GM23338 (cell line): ENCODE results near the gene UBAC2. TPM values are rescaled to one million over a fixed set of nuclear protein-coding genes. Genes with fewer than 3 reads are reported as not detected.

Experiments
- ATAC-seq: fragments of 200-7000 bp; cut with Tn5 transposase; 3 replicates; pipeline ENCODE4 v1.9.1; 2020
- DNase-seq: peaks from one replicate; pipeline ENCODE4 v3.0.0-alpha.2; 2015; ENCODE audit warnings: low spot score
- H2AFZ ChIP-seq: fragments of 200-600 bp; sonication (generic); 2 replicates; pipeline ENCODE4 v1.8.0; 2016; ENCODE audit warnings: antibody characterized with exemption, mild to moderate bottlenecking, moderate library complexity
- H3F3A ChIP-seq: fragments of 200-600 bp; sonication (generic); replicated peaks from 2 replicates; pipeline ENCODE4 v1.8.0; 2017; ENCODE audit warnings: antibody characterized with exemption, mixed run types, low read depth
- H3K27ac ChIP-seq: fragments of 200-600 bp; sonication (generic); 2 replicates; pipeline ENCODE4 v1.6.1; 2016; ENCODE audit warnings: low read depth
- H3K27me3 ChIP-seq: fragments of 200-600 bp; sonication (generic); 2 replicates; pipeline ENCODE4 v1.8.0; 2016; ENCODE audit warnings: mild to moderate bottlenecking, mixed run types, moderate library complexity; ENCODE audit not compliant: insufficient read depth
- H3K36me3 ChIP-seq: fragments of 200-600 bp; sonication (generic); 2 replicates; pipeline ENCODE4 v1.8.0; 2016; ENCODE audit warnings: mild to moderate bottlenecking; ENCODE audit not compliant: insufficient read depth
- H3K4me1 ChIP-seq: fragments of 200-600 bp; sonication (generic); 2 replicates; pipeline ENCODE4 v1.8.0; 2016; ENCODE audit warnings: mild to moderate bottlenecking, moderate library complexity; ENCODE audit not compliant: insufficient read depth
- H3K4me2 ChIP-seq: fragments of 200-600 bp; sonication (generic); 2 replicates; pipeline ENCODE4 v1.7.1; 2017; ENCODE audit warnings: mixed run types
- H3K4me3 ChIP-seq: fragments of 200-600 bp; sonication (generic); 2 replicates; pipeline ENCODE4 v1.6.1; 2016; ENCODE audit warnings: mixed run types
- H3K79me2 ChIP-seq: fragments of 200-600 bp; sonication (generic); replicated peaks from 2 replicates; pipeline ENCODE4 v1.8.0; 2017; ENCODE audit warnings: mild to moderate bottlenecking; ENCODE audit not compliant: insufficient read depth
- H3K9me2 ChIP-seq: fragments of 200-600 bp; sonication (generic); 2 replicates; pipeline ENCODE4 v1.8.0; 2017; ENCODE audit not compliant: insufficient read depth
- H4K20me1 ChIP-seq: fragments of 200-600 bp; sonication (generic); replicated peaks from 2 replicates; pipeline ENCODE4 v1.8.0; 2017; ENCODE audit warnings: mild to moderate bottlenecking; ENCODE audit not compliant: insufficient read depth
- H3K27ac Mint-ChIP-seq: 2 replicates; pipeline ENCODE4 v1.8.0; 2020; ENCODE audit warnings: inconsistent platforms, mild to moderate bottlenecking, moderate library complexity, mixed read lengths
- H3K27me3 Mint-ChIP-seq: 3 replicates; pipeline ENCODE4 v1.8.0; 2022; ENCODE audit warnings: low read depth, mild to moderate bottlenecking, moderate library complexity, mixed read lengths, inconsistent platforms; ENCODE audit not compliant: insufficient read depth, poor library complexity
- H3K36me3 Mint-ChIP-seq: 3 replicates; pipeline ENCODE4 v1.8.0; 2021; ENCODE audit warnings: low read depth, mild to moderate bottlenecking, inconsistent platforms, moderate library complexity, mixed read lengths
- H3K4me1 Mint-ChIP-seq: 3 replicates; pipeline ENCODE4 v1.8.0; 2020; ENCODE audit warnings: mild to moderate bottlenecking, inconsistent platforms, mixed read lengths
- H3K4me3 Mint-ChIP-seq: 3 replicates; pipeline ENCODE4 v1.8.0; 2021; ENCODE audit warnings: moderate library complexity, mild to moderate bottlenecking, inconsistent platforms, mixed read lengths
- H3K9me3 Mint-ChIP-seq: 3 replicates; pipeline ENCODE4 v1.8.0; 2020; ENCODE audit warnings: moderate library complexity, mild to moderate bottlenecking, inconsistent platforms, mixed read lengths
- CREB1 ChIP-seq: fragments of 250-450 bp; sonication (Bioruptor Pico); IDR thresholded peaks from 2 replicates; pipeline ENCODE4 v1.5.0; 2020; ENCODE audit warnings: low read depth, mild to moderate bottlenecking, moderate library complexity
- EZH2 ChIP-seq: fragments of 200-600 bp; sonication (generic); IDR thresholded peaks from one replicate; pipeline ENCODE4 v1.8.0; 2017; ENCODE audit warnings: antibody characterized with exemption, mild to moderate bottlenecking, low read depth; ENCODE audit not compliant: unreplicated experiment
- EZH2phosphoT487 ChIP-seq: fragments of 200-600 bp; sonication (generic); IDR thresholded peaks from one replicate; pipeline ENCODE4 v1.8.1; 2018; ENCODE audit warnings: antibody characterized with exemption; ENCODE audit not compliant: unreplicated experiment
- NANOG ChIP-seq: IDR thresholded peaks from 2 replicates; pipeline ENCODE4 v1.6.1; 2016; ENCODE audit warnings: antibody characterized with exemption, borderline replicate concordance
- STAT1 ChIP-seq: IDR thresholded peaks from one replicate; pipeline ENCODE4 v1.6.1; 2016; ENCODE audit warnings: antibody characterized with exemption; ENCODE audit not compliant: unreplicated experiment
- ZNF114 ChIP-seq: fragments of 250-450 bp; sonication (Bioruptor Pico); IDR thresholded peaks from 2 replicates; pipeline ENCODE4 v1.5.0; 2020; ENCODE audit warnings: mild to moderate bottlenecking, moderate library complexity
- polyA plus RNA-seq: library from polyadenylated mRNA; unstranded; fragments of >200 nt; fragmentation: Nextera tagmentation; extraction: Ambion mirVana; gene quantifications from 2 replicates; pipeline ENCODE4 v1.2.1, GENCODE V29; 2016
- total RNA-seq: library from RNA; depleted of rRNA; stranded (reverse); fragments of >200 nt; shearing (Covaris generic); gene quantifications from 2 replicates; pipeline ENCODE4 v1.2.3, GENCODE V29; 2014
- TF ChIP-seq, protein P1 (sequence below): fragments of 250-450 bp; sonication (Bioruptor Pico); IDR thresholded peaks from 2 replicates; pipeline ENCODE4 v1.5.0; 2020; ENCODE audit warnings: mild to moderate bottlenecking, moderate library complexity
- TF ChIP-seq, protein P2 (sequence below): IDR thresholded peaks from one replicate; pipeline ENCODE4 v1.6.1; 2018; ENCODE audit warnings: antibody characterized with exemption; ENCODE audit not compliant: unreplicated experiment
- TF ChIP-seq, protein P3 (sequence below), 2 experiments: fragments of 200-600 bp in 1 of 2; sonication (generic) in 1 of 2; conservative IDR thresholded peaks; 2 replicates each; pipeline versions ENCODE4 v1.5.1 to v1.6.1; 2016 to 2017; ENCODE audit warnings: antibody characterized with exemption in 2 of 2, low read depth in 2 of 2, mild to moderate bottlenecking in 2 of 2, moderate library complexity in 1 of 2
- TF ChIP-seq, protein P4 (sequence below): IDR thresholded peaks from 2 replicates; pipeline ENCODE4 v1.6.1; 2016; ENCODE audit warnings: antibody characterized with exemption

The UBAC2 gene
- total and polyA plus RNA-seq, 2 experiments from 2014 or later: 37.9 to 76.9 TPM

DNA sequence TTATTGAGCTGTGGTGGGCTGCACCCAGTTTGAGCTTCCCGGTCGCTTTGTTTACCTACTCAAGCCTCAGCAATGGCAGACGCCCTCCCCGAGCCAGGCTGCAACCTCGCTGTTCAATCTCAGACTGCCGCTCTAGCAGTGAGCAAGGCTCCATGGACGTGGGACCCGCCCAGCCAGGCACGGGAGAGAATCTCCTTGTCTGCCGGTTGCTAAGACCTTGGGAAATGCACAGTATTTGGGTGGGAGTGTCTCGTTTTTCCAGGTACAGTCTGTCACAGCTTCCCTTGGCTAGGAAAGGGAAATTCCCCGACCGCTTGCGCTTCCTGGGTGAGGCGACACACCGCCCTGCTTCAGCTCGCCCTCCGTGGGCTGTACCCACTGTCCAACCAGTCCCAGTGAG, 27.7 kb upstream of the UBAC2 start:
- H4K20me1 ChIP-seq: no peaks in the 10 kb centered on the region
- H3K4me2 ChIP-seq: no peak overlapping the region
- no peak for ATAC-seq
- peaks cover 5% of the 10 kb centered on the region; the same call in 2 of the 3 replicates for H3K9me3 Mint-ChIP-seq
- H3K4me3 Mint-ChIP-seq: no peak overlapping the region
- TF ChIP-seq EZH2 (no peak), ZNF114 (no peak)
- H2AFZ ChIP-seq: no peak overlapping the region
- no peak overlapping the region for H3K27ac Mint-ChIP-seq
- no peaks in the 10 kb centered on the region for H3F3A ChIP-seq
- no peaks in the 10 kb centered on the region for H3K4me1 ChIP-seq
- H3K4me1 Mint-ChIP-seq: no peaks in the 10 kb centered on the region
- H3K27me3 Mint-ChIP-seq: peaks cover 13% of the 10 kb centered on the region
- no peaks in the 10 kb centered on the region for H3K27me3 ChIP-seq
- no peaks in the 10 kb centered on the region; the same call in 1 of the 2 replicates for H3K9me2 ChIP-seq
- no peak overlapping the region for H3K4me3 ChIP-seq
- no peak for DNase-seq
- H3K36me3 ChIP-seq: no peaks in the 10 kb centered on the region
- H3K36me3 Mint-ChIP-seq: no peaks in the 10 kb centered on the region
- H3K27ac ChIP-seq: no peak overlapping the region
- no peaks in the 10 kb centered on the region for H3K79me2 ChIP-seq

DNA sequence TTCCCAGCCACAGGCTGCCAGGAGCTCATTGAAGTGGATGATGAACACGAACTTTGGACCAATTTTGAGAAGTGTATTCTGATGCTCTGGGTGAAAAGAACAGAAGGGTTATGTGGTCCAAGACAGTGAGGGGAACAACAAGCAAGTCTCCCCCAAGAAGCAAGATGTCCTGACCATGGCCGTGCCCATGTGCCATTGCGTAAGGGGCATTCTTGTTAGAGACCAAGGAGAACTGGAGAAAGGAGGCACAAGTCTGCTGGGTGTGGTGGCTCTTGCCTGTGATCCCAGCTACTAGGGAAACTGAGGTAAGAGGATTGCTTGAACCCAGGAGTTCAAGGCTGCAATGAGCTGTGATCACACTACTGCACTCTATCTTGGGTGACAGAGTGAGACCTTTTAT, 27.0 kb upstream of the UBAC2 start:
- H3K9me2 ChIP-seq: no peaks in the 10 kb centered on the region; the same call in 1 of the 2 replicates
- H3K4me3 Mint-ChIP-seq: no peak overlapping the region
- H3K79me2 ChIP-seq: no peaks in the 10 kb centered on the region
- TF ChIP-seq EZH2phosphoT487: no peak
- TF ChIP-seq, protein P1, sequence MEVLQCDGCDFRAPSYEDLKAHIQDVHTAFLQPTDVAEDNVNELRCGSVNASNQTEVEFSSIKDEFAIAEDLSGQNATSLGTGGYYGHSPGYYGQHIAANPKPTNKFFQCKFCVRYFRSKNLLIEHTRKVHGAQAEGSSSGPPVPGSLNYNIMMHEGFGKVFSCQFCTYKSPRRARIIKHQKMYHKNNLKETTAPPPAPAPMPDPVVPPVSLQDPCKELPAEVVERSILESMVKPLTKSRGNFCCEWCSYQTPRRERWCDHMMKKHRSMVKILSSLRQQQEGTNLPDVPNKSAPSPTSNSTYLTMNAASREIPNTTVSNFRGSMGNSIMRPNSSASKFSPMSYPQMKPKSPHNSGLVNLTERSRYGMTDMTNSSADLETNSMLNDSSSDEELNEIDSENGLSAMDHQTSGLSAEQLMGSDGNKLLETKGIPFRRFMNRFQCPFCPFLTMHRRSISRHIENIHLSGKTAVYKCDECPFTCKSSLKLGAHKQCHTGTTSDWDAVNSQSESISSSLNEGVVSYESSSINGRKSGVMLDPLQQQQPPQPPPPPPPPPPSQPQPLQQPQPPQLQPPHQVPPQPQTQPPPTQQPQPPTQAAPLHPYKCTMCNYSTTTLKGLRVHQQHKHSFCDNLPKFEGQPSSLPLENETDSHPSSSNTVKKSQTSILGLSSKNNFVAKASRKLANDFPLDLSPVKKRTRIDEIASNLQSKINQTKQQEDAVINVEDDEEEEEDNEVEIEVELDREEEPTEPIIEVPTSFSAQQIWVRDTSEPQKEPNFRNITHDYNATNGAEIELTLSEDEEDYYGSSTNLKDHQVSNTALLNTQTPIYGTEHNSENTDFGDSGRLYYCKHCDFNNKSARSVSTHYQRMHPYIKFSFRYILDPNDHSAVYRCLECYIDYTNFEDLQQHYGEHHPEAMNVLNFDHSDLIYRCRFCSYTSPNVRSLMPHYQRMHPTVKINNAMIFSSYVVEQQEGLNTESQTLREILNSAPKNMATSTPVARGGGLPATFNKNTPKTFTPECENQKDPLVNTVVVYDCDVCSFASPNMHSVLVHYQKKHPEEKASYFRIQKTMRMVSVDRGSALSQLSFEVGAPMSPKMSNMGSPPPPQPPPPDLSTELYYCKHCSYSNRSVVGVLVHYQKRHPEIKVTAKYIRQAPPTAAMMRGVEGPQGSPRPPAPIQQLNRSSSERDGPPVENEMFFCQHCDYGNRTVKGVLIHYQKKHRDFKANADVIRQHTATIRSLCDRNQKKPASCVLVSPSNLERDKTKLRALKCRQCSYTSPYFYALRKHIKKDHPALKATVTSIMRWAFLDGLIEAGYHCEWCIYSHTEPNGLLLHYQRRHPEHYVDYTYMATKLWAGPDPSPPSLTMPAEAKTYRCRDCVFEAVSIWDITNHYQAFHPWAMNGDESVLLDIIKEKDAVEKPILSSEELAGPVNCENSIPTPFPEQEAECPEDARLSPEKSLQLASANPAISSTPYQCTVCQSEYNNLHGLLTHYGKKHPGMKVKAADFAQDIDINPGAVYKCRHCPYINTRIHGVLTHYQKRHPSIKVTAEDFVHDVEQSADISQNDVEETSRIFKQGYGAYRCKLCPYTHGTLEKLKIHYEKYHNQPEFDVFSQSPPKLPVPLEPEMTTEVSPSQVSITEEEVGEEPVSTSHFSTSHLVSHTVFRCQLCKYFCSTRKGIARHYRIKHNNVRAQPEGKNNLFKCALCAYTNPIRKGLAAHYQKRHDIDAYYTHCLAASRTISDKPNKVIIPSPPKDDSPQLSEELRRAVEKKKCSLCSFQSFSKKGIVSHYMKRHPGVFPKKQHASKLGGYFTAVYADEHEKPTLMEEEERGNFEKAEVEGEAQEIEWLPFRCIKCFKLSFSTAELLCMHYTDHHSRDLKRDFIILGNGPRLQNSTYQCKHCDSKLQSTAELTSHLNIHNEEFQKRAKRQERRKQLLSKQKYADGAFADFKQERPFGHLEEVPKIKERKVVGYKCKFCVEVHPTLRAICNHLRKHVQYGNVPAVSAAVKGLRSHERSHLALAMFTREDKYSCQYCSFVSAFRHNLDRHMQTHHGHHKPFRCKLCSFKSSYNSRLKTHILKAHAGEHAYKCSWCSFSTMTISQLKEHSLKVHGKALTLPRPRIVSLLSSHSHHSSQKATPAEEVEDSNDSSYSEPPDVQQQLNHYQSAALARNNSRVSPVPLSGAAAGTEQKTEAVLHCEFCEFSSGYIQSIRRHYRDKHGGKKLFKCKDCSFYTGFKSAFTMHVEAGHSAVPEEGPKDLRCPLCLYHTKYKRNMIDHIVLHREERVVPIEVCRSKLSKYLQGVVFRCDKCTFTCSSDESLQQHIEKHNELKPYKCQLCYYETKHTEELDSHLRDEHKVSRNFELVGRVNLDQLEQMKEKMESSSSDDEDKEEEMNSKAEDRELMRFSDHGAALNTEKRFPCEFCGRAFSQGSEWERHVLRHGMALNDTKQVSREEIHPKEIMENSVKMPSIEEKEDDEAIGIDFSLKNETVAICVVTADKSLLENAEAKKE (CRISPR knock-in tag): no peak
- TF ChIP-seq, protein P2, sequence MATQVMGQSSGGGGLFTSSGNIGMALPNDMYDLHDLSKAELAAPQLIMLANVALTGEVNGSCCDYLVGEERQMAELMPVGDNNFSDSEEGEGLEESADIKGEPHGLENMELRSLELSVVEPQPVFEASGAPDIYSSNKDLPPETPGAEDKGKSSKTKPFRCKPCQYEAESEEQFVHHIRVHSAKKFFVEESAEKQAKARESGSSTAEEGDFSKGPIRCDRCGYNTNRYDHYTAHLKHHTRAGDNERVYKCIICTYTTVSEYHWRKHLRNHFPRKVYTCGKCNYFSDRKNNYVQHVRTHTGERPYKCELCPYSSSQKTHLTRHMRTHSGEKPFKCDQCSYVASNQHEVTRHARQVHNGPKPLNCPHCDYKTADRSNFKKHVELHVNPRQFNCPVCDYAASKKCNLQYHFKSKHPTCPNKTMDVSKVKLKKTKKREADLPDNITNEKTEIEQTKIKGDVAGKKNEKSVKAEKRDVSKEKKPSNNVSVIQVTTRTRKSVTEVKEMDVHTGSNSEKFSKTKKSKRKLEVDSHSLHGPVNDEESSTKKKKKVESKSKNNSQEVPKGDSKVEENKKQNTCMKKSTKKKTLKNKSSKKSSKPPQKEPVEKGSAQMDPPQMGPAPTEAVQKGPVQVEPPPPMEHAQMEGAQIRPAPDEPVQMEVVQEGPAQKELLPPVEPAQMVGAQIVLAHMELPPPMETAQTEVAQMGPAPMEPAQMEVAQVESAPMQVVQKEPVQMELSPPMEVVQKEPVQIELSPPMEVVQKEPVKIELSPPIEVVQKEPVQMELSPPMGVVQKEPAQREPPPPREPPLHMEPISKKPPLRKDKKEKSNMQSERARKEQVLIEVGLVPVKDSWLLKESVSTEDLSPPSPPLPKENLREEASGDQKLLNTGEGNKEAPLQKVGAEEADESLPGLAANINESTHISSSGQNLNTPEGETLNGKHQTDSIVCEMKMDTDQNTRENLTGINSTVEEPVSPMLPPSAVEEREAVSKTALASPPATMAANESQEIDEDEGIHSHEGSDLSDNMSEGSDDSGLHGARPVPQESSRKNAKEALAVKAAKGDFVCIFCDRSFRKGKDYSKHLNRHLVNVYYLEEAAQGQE: no peak
- no peak for TF ChIP-seq NANOG
- no peak for TF ChIP-seq EZH2
- TF ChIP-seq CREB1 (CRISPR knock-in tag): no peak
- TF ChIP-seq, protein P3, sequence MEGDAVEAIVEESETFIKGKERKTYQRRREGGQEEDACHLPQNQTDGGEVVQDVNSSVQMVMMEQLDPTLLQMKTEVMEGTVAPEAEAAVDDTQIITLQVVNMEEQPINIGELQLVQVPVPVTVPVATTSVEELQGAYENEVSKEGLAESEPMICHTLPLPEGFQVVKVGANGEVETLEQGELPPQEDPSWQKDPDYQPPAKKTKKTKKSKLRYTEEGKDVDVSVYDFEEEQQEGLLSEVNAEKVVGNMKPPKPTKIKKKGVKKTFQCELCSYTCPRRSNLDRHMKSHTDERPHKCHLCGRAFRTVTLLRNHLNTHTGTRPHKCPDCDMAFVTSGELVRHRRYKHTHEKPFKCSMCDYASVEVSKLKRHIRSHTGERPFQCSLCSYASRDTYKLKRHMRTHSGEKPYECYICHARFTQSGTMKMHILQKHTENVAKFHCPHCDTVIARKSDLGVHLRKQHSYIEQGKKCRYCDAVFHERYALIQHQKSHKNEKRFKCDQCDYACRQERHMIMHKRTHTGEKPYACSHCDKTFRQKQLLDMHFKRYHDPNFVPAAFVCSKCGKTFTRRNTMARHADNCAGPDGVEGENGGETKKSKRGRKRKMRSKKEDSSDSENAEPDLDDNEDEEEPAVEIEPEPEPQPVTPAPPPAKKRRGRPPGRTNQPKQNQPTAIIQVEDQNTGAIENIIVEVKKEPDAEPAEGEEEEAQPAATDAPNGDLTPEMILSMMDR (conservative IDR thresholded peaks at IDR 0.05; ENCODE audit: low read depth in 2 of 2): no peak
- TF ChIP-seq STAT1: no peak
- TF ChIP-seq, protein P4, sequence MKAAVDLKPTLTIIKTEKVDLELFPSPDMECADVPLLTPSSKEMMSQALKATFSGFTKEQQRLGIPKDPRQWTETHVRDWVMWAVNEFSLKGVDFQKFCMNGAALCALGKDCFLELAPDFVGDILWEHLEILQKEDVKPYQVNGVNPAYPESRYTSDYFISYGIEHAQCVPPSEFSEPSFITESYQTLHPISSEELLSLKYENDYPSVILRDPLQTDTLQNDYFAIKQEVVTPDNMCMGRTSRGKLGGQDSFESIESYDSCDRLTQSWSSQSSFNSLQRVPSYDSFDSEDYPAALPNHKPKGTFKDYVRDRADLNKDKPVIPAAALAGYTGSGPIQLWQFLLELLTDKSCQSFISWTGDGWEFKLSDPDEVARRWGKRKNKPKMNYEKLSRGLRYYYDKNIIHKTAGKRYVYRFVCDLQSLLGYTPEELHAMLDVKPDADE: no peak
- TF ChIP-seq ZNF114: no peak

More for the DNA sequence above, 27.0 kb upstream of the UBAC2 start:
- Mint-ChIP-seq H3K36me3 (no peaks in the 10 kb centered on the region), H3K27ac (no peak overlapping the region), H3K9me3 (no peaks in the 10 kb centered on the region; the same call in 2 of the 3 replicates), H3K4me1 (no peaks in the 10 kb centered on the region), H3K27me3 (peaks cover 13% of the 10 kb centered on the region)
- Histone ChIP-seq H3F3A (no peaks in the 10 kb centered on the region), H2AFZ (no peak overlapping the region), H3K4me1 (no peaks in the 10 kb centered on the region), H3K27ac (no peak overlapping the region), H3K36me3 (no peaks in the 10 kb centered on the region), H3K4me2 (no peak overlapping the region), H4K20me1 (no peaks in the 10 kb centered on the region), H3K27me3 (no peaks in the 10 kb centered on the region), H3K4me3 (no peak overlapping the region)
- DNase-seq (no peak), ATAC-seq (no peak)
